ENCODE data around the gene HLA-DMB. TPM values are rescaled to one million over a fixed set of nuclear protein-coding genes. Genes with fewer than 3 reads are reported as not detected.
A peak's percentile ranks its signal among the peaks of the same experiment; 100 is the strongest.

HLA-DMB gene
- total and polyA plus RNA-seq, 5 donors: 6.0 to 15.7 (median 10.8) TPM

- ATAC-seq (no peak), DNase-seq (no peak)
- H3K27me3 ChIP-seq (ENCODE audit: control insufficient read depth, insufficient read depth): no peaks in the 10 kb centered on the region
- no peak overlapping the region for H3K27ac ChIP-seq (ENCODE audit: low read length)
- 81% methylated on average over 2 of the region's 2 CpGs for WGBS
- no peaks in the 10 kb centered on the region for H3K4me1 ChIP-seq (ENCODE audit: control insufficient read depth, insufficient read depth, low read length)
- H3K9me3 ChIP-seq (ENCODE audit: control insufficient read depth, low read length): no peaks in the 10 kb centered on the region
- intact Hi-C loops (cut with DNase I): no loop called here
- no peak overlapping the region for H3K4me3 ChIP-seq (ENCODE audit: low read length)
These were observed 35.8 kb downstream of the HLA-DMB start for GRCh38 chr6:32905078-32905477.

GRCh38 chr6:32903952-32904351 is 36.9 kb downstream of the HLA-DMB start:
- H3K4me3 ChIP-seq (ENCODE audit: low read length): no peak overlapping the region
- intact Hi-C loops (cut with DNase I): no loop called here
- no peaks in the 10 kb centered on the region for H3K27me3 ChIP-seq (ENCODE audit: control insufficient read depth, insufficient read depth)
- DNase-seq (no peak), ATAC-seq (no peak)
- no peaks in the 10 kb centered on the region for H3K9me3 ChIP-seq (ENCODE audit: control insufficient read depth, low read length)
- H3K4me1 ChIP-seq (ENCODE audit: control insufficient read depth, insufficient read depth, low read length): no peaks in the 10 kb centered on the region
- H3K27ac ChIP-seq (ENCODE audit: low read length): no peak overlapping the region

DNA sequence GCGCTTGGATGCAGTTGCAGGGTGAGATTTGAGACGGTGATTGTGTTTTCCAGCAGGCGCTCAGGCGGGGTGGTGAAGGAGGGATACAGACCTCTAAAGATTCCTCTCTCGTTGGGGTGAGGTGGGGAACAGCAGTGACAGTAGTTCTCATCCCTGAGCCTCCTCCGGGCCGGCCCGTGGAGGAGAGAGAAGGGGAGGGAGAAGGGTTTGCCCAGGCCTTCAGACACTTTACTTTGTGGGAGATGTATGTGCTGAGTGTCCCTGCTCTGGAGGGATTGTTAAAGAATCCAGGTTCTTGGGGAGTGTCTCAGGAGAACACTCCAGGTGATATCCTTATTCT is 45.9 kb downstream of the HLA-DMB start:
- no peaks in the 10 kb centered on the region for H3K27me3 ChIP-seq (ENCODE audit: control insufficient read depth, insufficient read depth)
- DNase-seq (no peak), ATAC-seq (peak; percentile 29 to 32)
- intact Hi-C loops (cut with DNase I): no loop called here
- peak overlapping the region; percentile 92 for H3K4me3 ChIP-seq (ENCODE audit: low read length)
- no peaks in the 10 kb centered on the region for H3K9me3 ChIP-seq (ENCODE audit: control insufficient read depth, low read length)
- peak overlapping the region; percentile 71 for H3K27ac ChIP-seq (ENCODE audit: low read length)
- H3K4me1 ChIP-seq (ENCODE audit: control insufficient read depth, insufficient read depth, low read length): peaks cover 4% of the 10 kb centered on the region
- WGBS: 0% methylated on average over 8 of the region's 8 CpGs

GRCh38 chr6:32894085-32895005 is 46.5 kb downstream of the HLA-DMB start:
- Histone ChIP-seq H3K4me3 (ENCODE audit: low read length) (peak overlapping the region; percentile 92), H3K4me1 (ENCODE audit: control insufficient read depth, insufficient read depth, low read length) (peaks cover 4% of the 10 kb centered on the region), H3K27ac (ENCODE audit: low read length) (peak overlapping the region; percentile 80), H3K27me3 (ENCODE audit: control insufficient read depth, insufficient read depth) (no peaks in the 10 kb centered on the region), H3K9me3 (ENCODE audit: control insufficient read depth, low read length) (no peaks in the 10 kb centered on the region)
- under 1% methylated on average over 61 of the region's 61 CpGs for WGBS
- DNase-seq (peak; percentile 91 to 97 (median 97)), ATAC-seq (peak; percentile 99 to 100)
- intact Hi-C loops (cut with DNase I): no loop called here

DNA sequence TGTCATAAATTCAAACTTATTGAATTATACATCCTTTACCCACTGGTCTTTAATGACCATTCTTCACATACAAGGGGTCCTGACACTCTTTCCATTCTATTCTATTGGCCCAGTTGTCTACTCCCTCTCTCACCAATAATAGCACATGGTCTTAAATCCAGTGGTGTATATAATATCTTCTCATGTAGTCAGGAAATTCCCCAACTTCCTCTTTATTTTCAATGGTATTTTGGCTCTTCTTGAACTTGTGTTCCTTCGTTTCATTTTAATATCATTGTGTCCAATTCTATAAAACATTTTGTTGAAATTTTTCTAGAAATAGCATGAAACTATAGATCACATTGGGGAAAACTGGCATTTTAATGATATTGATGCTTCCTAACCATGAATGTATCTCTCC is 50.0 kb downstream of the HLA-DMB start:
- ATAC-seq: no peak
- Histone ChIP-seq H3K27ac (ENCODE audit: low read length) (no peak overlapping the region), H3K4me1 (ENCODE audit: control insufficient read depth, insufficient read depth, low read length) (peaks cover 4% of the 10 kb centered on the region), H3K9me3 (ENCODE audit: control insufficient read depth, low read length) (no peaks in the 10 kb centered on the region), H3K4me3 (ENCODE audit: low read length) (no peak overlapping the region), H3K27me3 (ENCODE audit: control insufficient read depth, insufficient read depth) (no peaks in the 10 kb centered on the region)
- intact Hi-C loops (cut with DNase I): no loop called here
- no peak for DNase-seq
- 35% methylated on average over 1 of the region's 1 CpG for WGBS

GRCh38 chr6:32889533-32889932 is 51.3 kb downstream of the HLA-DMB start:
- no peak for DNase-seq
- 63% methylated on average over 1 of the region's 1 CpG for WGBS
- Histone ChIP-seq H3K4me1 (ENCODE audit: control insufficient read depth, insufficient read depth, low read length) (no peaks in the 10 kb centered on the region), H3K9me3 (ENCODE audit: control insufficient read depth, low read length) (no peaks in the 10 kb centered on the region), H3K4me3 (ENCODE audit: low read length) (no peak overlapping the region), H3K27ac (ENCODE audit: low read length) (no peak overlapping the region), H3K27me3 (ENCODE audit: control insufficient read depth, insufficient read depth) (no peaks in the 10 kb centered on the region)
- intact Hi-C loops (cut with DNase I): loop anchor here (5.0 to 10.0 kb wide), 3 partner anchors 43 to 95 kb away; no protein-coding TSS in a partner anchor
- ATAC-seq: no peak

DNA sequence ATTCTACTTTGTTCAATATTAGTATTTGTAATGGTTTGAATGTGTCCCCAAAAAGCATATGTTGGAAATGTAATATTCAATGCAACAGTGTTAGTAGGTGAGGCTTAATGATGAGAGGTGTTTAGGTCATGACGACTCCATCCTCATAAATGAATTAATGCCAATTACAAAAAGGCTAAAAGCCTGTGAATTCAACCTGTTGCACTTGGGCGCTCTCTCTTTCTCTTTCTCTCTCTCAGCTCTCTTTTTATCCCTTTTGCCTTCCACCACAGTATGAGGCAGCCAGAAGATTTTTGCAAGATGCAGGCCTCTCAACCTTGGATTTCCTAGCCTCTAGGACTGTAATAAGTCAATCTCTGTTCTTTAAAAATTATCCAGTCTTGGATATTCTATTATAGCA is 52.3 kb downstream of the HLA-DMB start:
- H3K9me3 ChIP-seq (ENCODE audit: control insufficient read depth, low read length): no peaks in the 10 kb centered on the region
- WGBS: 88% methylated on average over 2 of the region's 2 CpGs

GRCh38 chr6:32887616-32888015 is 53.2 kb downstream of the HLA-DMB start:
- no peak for DNase-seq
- intact Hi-C loops (cut with DNase I): loop anchor here (5.0 to 10.0 kb wide), 3 partner anchors 45 to 97 kb away; no protein-coding TSS in a partner anchor
- 82% methylated on average over 5 of the region's 5 CpGs for WGBS

More for the DNA sequence above, 52.3 kb downstream of the HLA-DMB start:
- H3K4me3 ChIP-seq (ENCODE audit: low read length): no peak overlapping the region
- no peaks in the 10 kb centered on the region for H3K27me3 ChIP-seq (ENCODE audit: control insufficient read depth, insufficient read depth)
- no peak overlapping the region for H3K27ac ChIP-seq (ENCODE audit: low read length)
- ATAC-seq (no peak), DNase-seq (no peak)
- H3K4me1 ChIP-seq (ENCODE audit: control insufficient read depth, insufficient read depth, low read length): no peaks in the 10 kb centered on the region
- intact Hi-C loops (cut with DNase I): loop anchor here (5.0 to 10.0 kb wide), 3 partner anchors 44 to 96 kb away; no protein-coding TSS in a partner anchor

GRCh38 chr6:32886681-32887383 is 54.0 kb downstream of the HLA-DMB start:
- ATAC-seq (peak in 1 of 2 donors; percentile 8), DNase-seq (peak in 2 of 3 donors; percentile 22 to 58)
- 40% methylated on average over 3 of the region's 3 CpGs for WGBS
- Histone ChIP-seq H3K4me3 (ENCODE audit: low read length) (no peak overlapping the region), H3K9me3 (ENCODE audit: control insufficient read depth, low read length) (no peaks in the 10 kb centered on the region), H3K27me3 (ENCODE audit: control insufficient read depth, insufficient read depth) (no peaks in the 10 kb centered on the region), H3K27ac (ENCODE audit: low read length) (no peak overlapping the region), H3K4me1 (ENCODE audit: control insufficient read depth, insufficient read depth, low read length) (no peaks in the 10 kb centered on the region)
- intact Hi-C loops (cut with DNase I): loop anchor here (5.0 to 10.0 kb wide), 3 partner anchors 45 to 98 kb away; no protein-coding TSS in a partner anchor

More at GRCh38 chr6:32887616-32888015, 53.2 kb downstream of the HLA-DMB start:
- no peaks in the 10 kb centered on the region for H3K4me1 ChIP-seq (ENCODE audit: control insufficient read depth, insufficient read depth, low read length)
- no peak overlapping the region for H3K27ac ChIP-seq (ENCODE audit: low read length)
- no peak for ATAC-seq
- no peaks in the 10 kb centered on the region for H3K9me3 ChIP-seq (ENCODE audit: control insufficient read depth, low read length)
- H3K27me3 ChIP-seq (ENCODE audit: control insufficient read depth, insufficient read depth): no peaks in the 10 kb centered on the region
- H3K4me3 ChIP-seq (ENCODE audit: low read length): no peak overlapping the region

DNA sequence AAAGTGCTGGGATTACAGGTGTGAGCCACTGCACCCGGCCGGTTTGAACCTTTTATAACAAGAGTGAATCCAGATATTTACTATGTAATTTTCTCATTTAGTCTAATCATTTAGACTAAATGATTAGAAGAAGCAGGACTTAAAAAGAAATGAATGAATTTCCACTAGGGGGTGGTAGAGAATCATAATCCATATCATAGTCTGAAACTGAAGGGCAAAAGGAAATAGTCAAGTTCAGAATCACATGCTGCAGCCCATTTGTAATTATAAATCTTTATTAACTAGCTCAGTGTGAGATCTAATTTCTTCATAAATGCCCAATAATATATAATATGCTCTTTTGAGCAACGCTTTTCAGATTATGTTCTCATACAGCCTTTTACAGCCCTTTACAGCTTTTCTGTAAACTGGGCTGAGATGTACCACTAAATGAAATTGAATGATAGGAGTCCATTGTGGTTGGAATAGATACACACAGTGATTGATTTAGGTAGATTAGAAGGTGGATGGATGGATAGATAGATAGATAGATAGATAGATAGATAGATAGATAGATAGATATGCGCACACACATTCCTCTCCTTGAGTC is 55.0 kb downstream of the HLA-DMB start:
- 45% methylated on average over 4 of the region's 4 CpGs for WGBS
- H3K4me1 ChIP-seq (ENCODE audit: control insufficient read depth, insufficient read depth, low read length): no peaks in the 10 kb centered on the region
- no peak overlapping the region for H3K27ac ChIP-seq (ENCODE audit: low read length)
- H3K4me3 ChIP-seq (ENCODE audit: low read length): no peak overlapping the region
- peak in 1 of 2 donors; percentile 40 for ATAC-seq
- H3K27me3 ChIP-seq (ENCODE audit: control insufficient read depth, insufficient read depth): no peaks in the 10 kb centered on the region
- no peak for DNase-seq
- no peaks in the 10 kb centered on the region for H3K9me3 ChIP-seq (ENCODE audit: control insufficient read depth, low read length)
- intact Hi-C loops (cut with DNase I): loop anchor here (2.0 to 10.0 kb wide), 4 partner anchors 47 to 99 kb away; no protein-coding TSS in a partner anchor
